Adipose tissue (tissue), 3 donors: ENCODE results near the gene KBTBD2. TPM values are rescaled to one million over a fixed set of nuclear protein-coding genes. Genes with fewer than 3 reads are reported as not detected.
"Not testable (repeated sequence)": the region's sequence is repeated elsewhere in the genome, so short reads cannot be mapped to it uniquely, and the experiment has no call there.

ENCODE experiments used
- H3K27ac ChIP-seq: one replicate; pipeline ENCODE4 v1.5.1; 2013; ENCODE audit warnings: low read depth, low read length
- WGBS, 3 donors: extraction: QIAGEN DNeasy Blood & Tissue Kit; methylation state at CpG; one replicate each; pipeline ENCODE4 v1.1.7; 2013; 5-methylcytosine and 5-hydroxymethylcytosine counted together
- polyA plus RNA-seq, 3 donors: library from polyadenylated mRNA; stranded (reverse); fragments of 200-250 nt; gene quantifications; one replicate each; pipeline ENCODE4 v1.2.3, GENCODE V29; 2013
- donor health status: healthy with polysubstance abuse.
- donor health status: Bipolar disorder and iron deficiency.
- donor health status: healthy.

Gene KBTBD2
- polyA plus RNA-seq, 3 donors: 6.8 to 26.9 (median 24.4) TPM

GRCh38 chr7:32868116-32868515 lies 23.4 kb downstream of the KBTBD2 start:
- no peak overlapping the region for H3K27ac ChIP-seq
- WGBS, 3 donors: 67 to 93% (median 87%) methylated on average over 4 of the region's 4 CpGs

GRCh38 chr7:32865448-32866030 lies 26.0 kb downstream of the KBTBD2 start:
- H3K27ac ChIP-seq: no peak overlapping the region

- not testable (repeated sequence) for H3K27ac ChIP-seq
- WGBS, 3 donors: 95 to 100% (median 96%) methylated on average over 1 of the region's 1 CpG
Observed at GRCh38 chr7:32863872-32864271, 27.7 kb downstream of the KBTBD2 start.

GRCh38 chr7:32860090-32860489 lies 31.5 kb downstream of the KBTBD2 start:
- no peak overlapping the region for H3K27ac ChIP-seq

GRCh38 chr7:32858648-32859047 lies 32.9 kb downstream of the KBTBD2 start:
- WGBS, 3 donors: 0 to 70% (median 0%) methylated on average over 1 of the region's 1 CpG
- no peak overlapping the region for H3K27ac ChIP-seq

- H3K27ac ChIP-seq: not testable (repeated sequence)
- WGBS, 3 donors: 81 to 87% (median 85%) methylated on average over 5 of the region's 5 CpGs
Observed at GRCh38 chr7:32857063-32857462, 34.5 kb downstream of the KBTBD2 start.

- not testable (repeated sequence) for H3K27ac ChIP-seq
- WGBS, 3 donors: 54 to 65% (median 61%) methylated on average over 8 of the region's 9 CpGs
Observed at GRCh38 chr7:32855837-32856775, 35.5 kb downstream of the KBTBD2 start.

GRCh38 chr7:32850654-32851053 lies 40.9 kb downstream of the KBTBD2 start:
- WGBS, 3 donors: 57 to 70% (median 60%) methylated on average over 3 of the region's 3 CpGs
- H3K27ac ChIP-seq: not testable (repeated sequence)

- WGBS, 3 donors: 60 to 72% (median 68%) methylated on average over 2 of the region's 2 CpGs
- H3K27ac ChIP-seq: not testable (repeated sequence)
Observed at GRCh38 chr7:32848655-32849054, 42.9 kb downstream of the KBTBD2 start.

GRCh38 chr7:32846630-32847225 lies 44.8 kb downstream of the KBTBD2 start:
- 19 to 21% (median 19%) methylated on average over 9 of the region's 9 CpGs for WGBS, 3 donors

GRCh38 chr7:32844748-32845147 lies 46.8 kb downstream of the KBTBD2 start:
- 91 to 93% (median 92%) methylated on average over 6 of the region's 6 CpGs for WGBS, 3 donors
- H3K27ac ChIP-seq: not testable (repeated sequence)

More at GRCh38 chr7:32846630-32847225, 44.8 kb downstream of the KBTBD2 start:
- no peak overlapping the region for H3K27ac ChIP-seq

GRCh38 chr7:32843763-32844162 lies 47.8 kb downstream of the KBTBD2 start:
- WGBS, 3 donors: 78 to 95% (median 81%) methylated on average over 3 of the region's 3 CpGs
- not testable (repeated sequence) for H3K27ac ChIP-seq

GRCh38 chr7:32839846-32840245 lies 51.7 kb downstream of the KBTBD2 start:
- not testable (repeated sequence) for H3K27ac ChIP-seq
- WGBS, 3 donors: 69 to 88% (median 70%) methylated on average over 8 of the region's 8 CpGs

- 52 to 92% (median 86%) methylated on average over 2 to 3 of the region's 3 CpGs for WGBS, 3 donors
- H3K27ac ChIP-seq: not testable (repeated sequence)
Observed at GRCh38 chr7:32828996-32829752, 62.4 kb downstream of the KBTBD2 start.

Other genes starting within 250 kb of the KBTBD2 start
- gene FKBP9, start 65.7 kb upstream of the KBTBD2 start, polyA plus RNA-seq: 10 to 100 TPM; 21.1 to 75.1 (median 46.7) TPM
- 10 to 100 TPM; 13.6 to 28.3 (median 14.3) TPM for gene NT5C3A, start 171.0 kb upstream of the KBTBD2 start, polyA plus RNA-seq
- gene RP9, start 217.6 kb upstream of the KBTBD2 start, polyA plus RNA-seq: 10 to 100 TPM in 1 of 3 donors, 1 to 10 TPM in 2; 8.8 to 12.0 (median 8.8) TPM
- gene BBS9, start 237.8 kb upstream of the KBTBD2 start, polyA plus RNA-seq: 10 to 100 TPM in 1 of 3 donors, 1 to 10 TPM in 2; 2.7 to 10.6 (median 4.8) TPM